Activated T-helper 17 cell treated with anti-CD3 and anti-CD28 coated beads, Interleukin-2, amount 50 U/mL, for 72 hours (primary cell): ENCODE data around the gene EPB41L4B. TPM values are rescaled to one million over a fixed set of nuclear protein-coding genes. Genes with fewer than 3 reads are reported as not detected.

Experiments
- ATAC-seq: fragments of 150-1000 bp; cut with Tn5 transposase; replicated peaks from 2 replicates; pipeline ENCODE4 v1.10.0; 2021; ENCODE audit warnings: mild to moderate bottlenecking, moderate library complexity
- H3K27ac Mint-ChIP-seq: one replicate; pipeline ENCODE4 v1.8.0; 2022; ENCODE audit warnings: mixed read lengths
- H3K27me3 Mint-ChIP-seq: one replicate; pipeline ENCODE4 v1.8.0; 2022; ENCODE audit warnings: mixed read lengths
- H3K36me3 Mint-ChIP-seq: one replicate; pipeline ENCODE4 v1.8.0; 2022; ENCODE audit warnings: low read depth, mild to moderate bottlenecking, mixed read lengths
- H3K4me1 Mint-ChIP-seq: one replicate; pipeline ENCODE4 v1.8.0; 2022; ENCODE audit warnings: mixed read lengths
- H3K4me3 Mint-ChIP-seq: one replicate; pipeline ENCODE4 v1.8.0; 2022; ENCODE audit warnings: mild to moderate bottlenecking, mixed read lengths
- H3K9me3 Mint-ChIP-seq: one replicate; pipeline ENCODE4 v1.8.0; 2022; ENCODE audit warnings: mixed read lengths
- total RNA-seq, 2 donors: library from RNA; stranded (reverse); gene quantifications; one replicate each; pipeline ENCODE4 v1.2.3, GENCODE V29; 2022

Gene EPB41L4B
- total RNA-seq, 2 donors from 2014 or later = 0.06 to 0.77 TPM

DNA sequence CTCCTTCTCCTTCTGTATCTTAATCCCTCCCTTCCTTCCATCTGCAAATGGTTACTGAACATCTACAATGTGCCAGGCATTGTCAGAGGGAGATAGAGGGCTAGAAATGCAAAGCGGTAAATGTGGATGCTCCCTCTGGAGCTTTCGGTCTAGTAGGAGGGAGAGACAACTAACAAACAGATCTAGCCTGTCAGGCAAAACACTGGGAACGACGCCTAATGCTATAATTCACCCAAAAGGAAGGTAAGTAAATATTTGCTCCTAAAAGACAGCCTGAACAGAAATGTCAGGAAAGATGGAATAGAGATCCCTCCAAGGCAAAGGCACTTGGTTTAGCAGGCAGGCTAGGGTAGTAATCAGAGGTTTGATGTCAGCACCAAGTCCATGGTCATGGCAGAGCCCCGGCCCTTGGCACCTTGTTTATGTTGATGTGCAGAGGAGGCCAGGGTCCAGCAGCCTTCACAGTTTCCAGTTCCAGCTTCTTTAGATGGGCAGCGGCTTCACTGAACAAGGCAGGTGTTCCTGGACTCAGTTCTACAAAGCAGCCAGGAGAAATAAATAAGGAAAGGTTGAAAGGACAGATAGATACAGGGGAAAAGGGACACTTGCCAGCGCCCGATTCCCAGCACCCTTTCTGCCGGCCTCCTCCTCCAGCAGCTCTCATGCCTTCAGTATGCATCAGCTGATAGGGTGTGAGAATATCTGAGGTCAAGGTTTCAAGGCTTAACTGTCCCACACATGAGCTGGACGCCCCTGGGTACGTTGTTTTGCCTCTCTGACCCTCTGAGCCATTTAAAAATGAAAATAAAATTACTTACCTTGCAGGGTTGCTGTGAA, 107.4 kb downstream of the EPB41L4B start:
- Mint-ChIP-seq H3K27me3 (peaks cover 35% of the 10 kb centered on the region), H3K36me3 (no peaks in the 10 kb centered on the region), H3K9me3 (no peaks in the 10 kb centered on the region), H3K4me3 (no peak overlapping the region), H3K27ac (no peak overlapping the region), H3K4me1 (no peaks in the 10 kb centered on the region)
- no peak for ATAC-seq

DNA sequence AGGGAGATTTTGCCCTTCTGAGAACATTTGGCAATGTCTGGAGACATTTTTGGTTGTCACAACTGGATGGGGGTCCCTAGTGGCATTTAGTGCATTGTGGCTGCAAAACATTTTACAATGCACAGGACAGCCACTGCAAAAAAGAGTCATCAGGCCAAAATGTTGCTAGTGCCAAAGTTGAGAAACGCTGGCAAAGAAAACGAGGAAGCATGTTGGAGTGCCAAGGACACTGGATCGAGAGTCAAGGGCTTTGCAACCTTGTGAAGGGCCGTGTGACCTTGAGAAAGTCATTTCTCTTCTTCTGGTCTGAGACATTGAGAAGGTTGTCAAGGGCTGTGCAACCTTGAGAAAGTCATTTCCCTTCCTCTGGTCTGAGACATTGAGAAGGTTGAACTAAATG, 108.1 kb downstream of the EPB41L4B start:
- Mint-ChIP-seq H3K4me3 (no peak overlapping the region), H3K4me1 (no peaks in the 10 kb centered on the region), H3K9me3 (no peaks in the 10 kb centered on the region), H3K27me3 (peaks cover 31% of the 10 kb centered on the region), H3K27ac (no peak overlapping the region), H3K36me3 (no peaks in the 10 kb centered on the region)
- no peak for ATAC-seq

- no peaks in the 10 kb centered on the region for H3K36me3 Mint-ChIP-seq
These were observed 114.2 kb downstream of the EPB41L4B start for GRCh38 chr9:109206670-109207069.

GRCh38 chr9:109205526-109205925, 115.3 kb downstream of the EPB41L4B start:
- Mint-ChIP-seq H3K4me3 (no peak overlapping the region), H3K9me3 (no peaks in the 10 kb centered on the region), H3K4me1 (no peaks in the 10 kb centered on the region), H3K36me3 (no peaks in the 10 kb centered on the region), H3K27ac (no peak overlapping the region), H3K27me3 (peaks cover 15% of the 10 kb centered on the region)
- ATAC-seq = no peak

More at GRCh38 chr9:109206670-109207069, 114.2 kb downstream of the EPB41L4B start:
- Mint-ChIP-seq H3K9me3 (no peaks in the 10 kb centered on the region), H3K27ac (no peak overlapping the region), H3K4me3 (no peak overlapping the region), H3K27me3 (peaks cover 20% of the 10 kb centered on the region), H3K4me1 (no peaks in the 10 kb centered on the region)
- no peak for ATAC-seq

DNA sequence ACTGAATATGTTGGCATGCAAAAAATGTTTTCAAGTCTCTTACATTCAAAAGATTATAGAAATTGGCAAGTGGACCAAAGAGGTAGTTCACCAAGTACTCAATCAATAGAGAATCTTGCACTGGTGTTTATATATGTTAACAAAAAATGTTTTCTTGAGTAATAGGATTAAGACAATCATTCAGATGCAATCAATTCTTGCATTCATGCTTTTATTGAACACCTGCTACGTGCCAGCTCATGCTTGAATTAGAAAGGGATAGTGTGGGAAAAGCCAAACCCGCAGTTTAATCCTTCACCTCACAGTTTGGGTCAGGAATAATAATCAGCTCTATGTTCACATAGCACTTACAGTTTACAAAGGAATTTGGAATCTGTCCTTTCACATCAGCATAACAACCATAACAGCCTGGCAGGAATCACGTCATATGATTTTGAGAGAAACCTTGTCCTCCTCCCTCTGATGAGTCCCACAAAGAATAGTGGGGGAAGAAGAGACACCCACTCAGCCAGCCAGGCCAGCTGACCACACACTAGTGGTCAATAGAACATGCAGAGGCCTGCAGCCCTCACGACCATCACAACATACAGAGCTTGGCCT, 117.0 kb downstream of the EPB41L4B start:
- Mint-ChIP-seq H3K4me1 (no peaks in the 10 kb centered on the region), H3K27me3 (peaks cover 15% of the 10 kb centered on the region), H3K4me3 (no peak overlapping the region), H3K9me3 (no peaks in the 10 kb centered on the region), H3K27ac (no peak overlapping the region), H3K36me3 (no peaks in the 10 kb centered on the region)
- ATAC-seq = no peak

DNA sequence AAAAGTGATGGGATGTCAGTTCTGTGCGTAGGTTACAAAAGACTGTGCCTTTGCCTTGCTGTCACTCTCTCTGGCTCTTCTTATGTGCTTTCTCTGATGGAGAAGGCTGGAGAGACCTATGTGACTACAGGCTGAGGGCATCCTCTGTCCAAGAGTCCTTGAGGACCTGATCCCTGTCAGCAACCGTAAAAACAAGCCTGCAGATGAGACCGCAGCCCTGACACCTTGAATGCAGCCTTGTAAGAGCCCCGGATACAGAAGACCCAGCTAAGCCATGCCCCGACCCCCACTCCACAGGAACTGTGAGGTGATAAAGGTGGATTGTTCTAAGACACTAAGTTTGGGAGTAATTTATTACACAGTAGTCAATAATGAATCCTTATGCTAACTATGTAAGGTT, 121.2 kb downstream of the EPB41L4B start:
- H3K4me1 Mint-ChIP-seq = no peaks in the 10 kb centered on the region
- no peak overlapping the region for H3K27ac Mint-ChIP-seq

GRCh38 chr9:109198736-109199382, 122.0 kb downstream of the EPB41L4B start:
- no peaks in the 10 kb centered on the region for H3K4me1 Mint-ChIP-seq
- no peak overlapping the region for H3K4me3 Mint-ChIP-seq
- no peak overlapping the region for H3K27ac Mint-ChIP-seq
- H3K9me3 Mint-ChIP-seq = no peaks in the 10 kb centered on the region
- ATAC-seq = peak; percentile 42
- H3K27me3 Mint-ChIP-seq = peaks cover 10% of the 10 kb centered on the region
- no peaks in the 10 kb centered on the region for H3K36me3 Mint-ChIP-seq

More for the DNA sequence above, 121.2 kb downstream of the EPB41L4B start:
- Mint-ChIP-seq H3K36me3 (no peaks in the 10 kb centered on the region), H3K27me3 (peaks cover 11% of the 10 kb centered on the region), H3K4me3 (no peak overlapping the region), H3K9me3 (no peaks in the 10 kb centered on the region)
- ATAC-seq = no peak

- H3K4me1 Mint-ChIP-seq = no peaks in the 10 kb centered on the region
- H3K27ac Mint-ChIP-seq = no peak overlapping the region
- no peak for ATAC-seq
- H3K9me3 Mint-ChIP-seq = no peaks in the 10 kb centered on the region
- no peak overlapping the region for H3K4me3 Mint-ChIP-seq
- no peaks in the 10 kb centered on the region for H3K36me3 Mint-ChIP-seq
- peaks cover 3% of the 10 kb centered on the region for H3K27me3 Mint-ChIP-seq
These were observed 126.8 kb downstream of the EPB41L4B start for GRCh38 chr9:109193974-109194556.

- ATAC-seq = no peak
- H3K27ac Mint-ChIP-seq = no peak overlapping the region
- H3K9me3 Mint-ChIP-seq = no peaks in the 10 kb centered on the region
- H3K36me3 Mint-ChIP-seq = no peaks in the 10 kb centered on the region
- no peaks in the 10 kb centered on the region for H3K27me3 Mint-ChIP-seq
- H3K4me3 Mint-ChIP-seq = no peak overlapping the region
- no peaks in the 10 kb centered on the region for H3K4me1 Mint-ChIP-seq
These were observed 128.0 kb downstream of the EPB41L4B start for GRCh38 chr9:109192732-109193361.

- no peak overlapping the region for H3K27ac Mint-ChIP-seq
- no peaks in the 10 kb centered on the region for H3K9me3 Mint-ChIP-seq
- no peaks in the 10 kb centered on the region for H3K36me3 Mint-ChIP-seq
- H3K27me3 Mint-ChIP-seq = no peaks in the 10 kb centered on the region
- no peak for ATAC-seq
- no peak overlapping the region for H3K4me3 Mint-ChIP-seq
- no peaks in the 10 kb centered on the region for H3K4me1 Mint-ChIP-seq
These were observed 129.1 kb downstream of the EPB41L4B start for GRCh38 chr9:109191746-109192145.

- no peaks in the 10 kb centered on the region for H3K9me3 Mint-ChIP-seq
- H3K27ac Mint-ChIP-seq = no peak overlapping the region
- ATAC-seq = no peak
- H3K36me3 Mint-ChIP-seq = no peaks in the 10 kb centered on the region
- H3K4me3 Mint-ChIP-seq = no peak overlapping the region
- H3K27me3 Mint-ChIP-seq = no peaks in the 10 kb centered on the region
- no peaks in the 10 kb centered on the region for H3K4me1 Mint-ChIP-seq
These were observed 130.7 kb downstream of the EPB41L4B start for GRCh38 chr9:109190151-109190550.

DNA sequence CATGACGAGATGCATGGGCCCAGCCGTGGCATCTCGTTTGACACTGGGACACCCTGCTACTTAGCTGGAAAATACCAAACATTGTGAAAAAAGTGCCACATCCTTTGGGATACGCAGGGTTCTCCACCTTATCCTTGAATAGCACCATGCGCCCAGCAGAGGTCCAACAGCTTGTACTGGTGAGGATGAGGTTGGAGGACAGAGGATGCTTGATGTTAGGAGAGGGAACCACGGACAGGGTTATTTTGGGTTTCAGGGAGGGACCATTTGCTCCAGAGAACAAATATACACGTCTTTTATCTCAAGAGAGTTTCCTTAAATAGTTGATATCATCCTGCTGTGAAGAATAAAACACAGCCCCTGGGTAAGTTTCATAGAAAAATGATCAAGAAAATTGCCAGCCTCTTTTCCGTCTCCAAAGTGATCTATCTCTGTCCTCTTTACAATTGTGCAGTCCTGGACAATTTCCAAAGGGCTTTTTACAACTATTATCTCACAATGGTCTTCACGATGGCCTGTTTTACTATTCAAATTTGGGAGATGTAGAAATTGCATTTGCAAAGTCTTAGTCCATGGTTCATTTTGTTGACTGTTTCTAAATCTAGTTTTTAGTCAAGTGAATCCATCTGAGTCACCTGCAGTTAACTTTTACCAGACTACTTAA, 133.9 kb downstream of the EPB41L4B start:
- Mint-ChIP-seq H3K4me3 (no peak overlapping the region), H3K36me3 (no peaks in the 10 kb centered on the region), H3K4me1 (no peaks in the 10 kb centered on the region), H3K27ac (no peak overlapping the region), H3K27me3 (peaks cover 2% of the 10 kb centered on the region), H3K9me3 (no peaks in the 10 kb centered on the region)
- no peak for ATAC-seq

- no peak overlapping the region for H3K4me3 Mint-ChIP-seq
- H3K36me3 Mint-ChIP-seq = no peaks in the 10 kb centered on the region
- H3K27ac Mint-ChIP-seq = no peak overlapping the region
- peaks cover 11% of the 10 kb centered on the region for H3K27me3 Mint-ChIP-seq
- no peaks in the 10 kb centered on the region for H3K9me3 Mint-ChIP-seq
- ATAC-seq = no peak
- no peaks in the 10 kb centered on the region for H3K4me1 Mint-ChIP-seq
These were observed 137.7 kb downstream of the EPB41L4B start for GRCh38 chr9:109182940-109183798.
